ENCODE results near the gene PRSS57. TPM values are rescaled to one million over a fixed set of nuclear protein-coding genes. Genes with fewer than 3 reads are reported as not detected.

PRSS57 gene
- not detected in 2 replicates for total RNA-seq (2014; rRNA removed)
- percentile 7 among the genes with signal in this experiment for Bru-seq, nascent RNA
- BruChase-seq, experiment 1, labeled RNA remaining after a 6-hour chase, result not detected
- BruChase-seq, experiment 2, labeled RNA remaining after a 2-hour chase, result not detected
- long read RNA-seq, result 0 reads

DNA sequence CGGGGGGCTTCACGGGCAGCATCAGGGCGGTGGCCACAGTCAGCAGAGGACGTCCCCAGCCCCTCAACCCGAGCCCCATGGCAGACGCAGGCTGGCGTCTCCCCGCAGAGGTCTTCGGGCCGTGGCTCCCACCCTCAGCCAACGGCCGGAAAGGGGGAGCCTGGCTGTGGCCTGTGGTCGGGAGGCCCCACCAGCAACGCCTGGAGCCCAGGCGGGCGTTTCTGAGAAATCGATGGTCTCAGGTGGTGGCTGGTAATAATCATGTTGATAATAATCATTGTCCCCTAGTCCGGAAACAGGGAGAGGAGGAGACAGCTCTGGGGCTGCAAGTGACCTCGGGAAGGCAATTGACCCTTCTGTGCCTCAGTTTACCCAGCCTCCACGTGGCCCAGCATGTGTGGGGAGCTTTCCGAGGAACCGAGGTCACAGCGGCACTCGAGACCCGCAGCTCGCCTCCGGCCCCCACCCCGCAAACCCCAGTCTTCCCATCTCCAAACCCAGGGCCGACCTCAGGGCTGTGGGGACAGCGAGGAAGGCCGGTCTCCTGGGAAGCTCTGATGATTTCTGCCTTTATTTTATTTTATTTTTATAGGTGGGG is at the start of gene PRSS57:
Gene PRSS57 (minus strand): TSS at position 101 of the 598 bp plus-strand sequence. CDS start 22 bp downstream, at position 79.
- intact Hi-C loops (cut with micrococcal nuclease), result no loop called here
- no peak within 1 kb of the TSS for H3K4me3 ChIP-seq (ENCODE audit: low read length)
- no peaks in the 10 kb centered on the region for H3F3A ChIP-seq (ENCODE audit: low read length, unreplicated experiment)
- H3K79me2 ChIP-seq (ENCODE audit: low read length), result no peaks in the 10 kb centered on the region
- no peak for DNase-seq
- no peaks in the 10 kb centered on the region for H4K20me1 ChIP-seq (ENCODE audit: low read length)
- no peak within 1 kb of the TSS for H3K27ac ChIP-seq (ENCODE audit: low read length)
- no peak within 1 kb of the TSS for H2AFZ ChIP-seq (ENCODE audit: low read length)
- CTCF ChIA-PET, result no interaction called here
- no peak for ATAC-seq
- no peak within 1 kb of the TSS for H3K4me2 ChIP-seq (ENCODE audit: low read length)
- no peak within 1 kb of the TSS for H3K9ac ChIP-seq (ENCODE audit: low read length)
- no peaks in the 10 kb centered on the region for H3K27me3 ChIP-seq (ENCODE audit: low read length)
- POLR2A ChIA-PET (ENCODE audit: unreplicated experiment), result no interaction called here
- no peaks in the 10 kb centered on the region for H3K4me1 ChIP-seq (ENCODE audit: insufficient read depth, low read length)
- H3K9me3 ChIP-seq (ENCODE audit: low read length), result no peaks in the 10 kb centered on the region
- H3K36me3 ChIP-seq (ENCODE audit: low read depth, low read length), result no peaks in the 10 kb centered on the region
- no peaks in the 10 kb centered on the region for H3K9me2 ChIP-seq (replicated peaks; ENCODE audit: low read length)
- BruUV-seq (replicated peaks), result no TSS peak
- TF ChIP-seq, protein P1, sequence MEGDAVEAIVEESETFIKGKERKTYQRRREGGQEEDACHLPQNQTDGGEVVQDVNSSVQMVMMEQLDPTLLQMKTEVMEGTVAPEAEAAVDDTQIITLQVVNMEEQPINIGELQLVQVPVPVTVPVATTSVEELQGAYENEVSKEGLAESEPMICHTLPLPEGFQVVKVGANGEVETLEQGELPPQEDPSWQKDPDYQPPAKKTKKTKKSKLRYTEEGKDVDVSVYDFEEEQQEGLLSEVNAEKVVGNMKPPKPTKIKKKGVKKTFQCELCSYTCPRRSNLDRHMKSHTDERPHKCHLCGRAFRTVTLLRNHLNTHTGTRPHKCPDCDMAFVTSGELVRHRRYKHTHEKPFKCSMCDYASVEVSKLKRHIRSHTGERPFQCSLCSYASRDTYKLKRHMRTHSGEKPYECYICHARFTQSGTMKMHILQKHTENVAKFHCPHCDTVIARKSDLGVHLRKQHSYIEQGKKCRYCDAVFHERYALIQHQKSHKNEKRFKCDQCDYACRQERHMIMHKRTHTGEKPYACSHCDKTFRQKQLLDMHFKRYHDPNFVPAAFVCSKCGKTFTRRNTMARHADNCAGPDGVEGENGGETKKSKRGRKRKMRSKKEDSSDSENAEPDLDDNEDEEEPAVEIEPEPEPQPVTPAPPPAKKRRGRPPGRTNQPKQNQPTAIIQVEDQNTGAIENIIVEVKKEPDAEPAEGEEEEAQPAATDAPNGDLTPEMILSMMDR (conservative IDR thresholded peaks at IDR 0.05; ENCODE audit: low read depth, low read length), result no peak
- no peak for TF ChIP-seq EZH2 (IDR thresholded peaks at IDR 0.05; ENCODE audit: low read length, unreplicated experiment)
- no peak for TF ChIP-seq EZH2phosphoT487 (IDR thresholded peaks at IDR 0.05; ENCODE audit: borderline replicate concordance, low read length)

DNA sequence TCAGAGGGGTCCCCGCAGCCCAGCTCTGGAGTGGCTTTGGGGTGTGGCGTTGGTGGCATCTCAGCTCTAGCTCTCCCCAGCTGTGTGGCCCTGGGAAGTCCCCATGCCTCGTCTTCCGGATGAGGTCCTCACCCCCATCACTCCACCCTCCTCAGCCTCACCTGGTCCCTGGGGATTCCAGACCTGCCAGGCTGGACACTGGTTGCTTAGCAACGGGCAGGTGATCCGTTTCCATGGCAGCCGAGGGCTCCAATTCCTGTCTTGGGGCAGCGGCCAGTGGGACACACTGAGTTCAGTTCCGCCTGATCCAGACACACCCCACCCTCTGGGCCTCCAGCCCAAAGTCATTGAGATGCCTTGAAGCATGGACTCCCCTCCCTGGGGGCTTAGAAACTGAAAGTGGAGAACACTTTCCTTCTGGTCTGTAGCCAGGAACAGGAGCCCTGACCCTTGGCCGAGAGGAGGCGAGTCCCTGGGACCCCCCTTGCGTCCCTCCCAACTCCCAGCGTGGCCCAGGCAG is 48.0 kb upstream of the PRSS57 start:
- intact Hi-C loops (cut with micrococcal nuclease), result no loop called here
- no peak overlapping the region for H3K4me3 ChIP-seq (ENCODE audit: low read length)
- no peaks in the 10 kb centered on the region for H3K9me2 ChIP-seq (replicated peaks; ENCODE audit: low read length)
- H3K4me1 ChIP-seq (ENCODE audit: insufficient read depth, low read length), result no peaks in the 10 kb centered on the region
- no peak overlapping the region for H3K9ac ChIP-seq (ENCODE audit: low read length)
- BruUV-seq (replicated peaks), result no TSS peak
- no peak overlapping the region for H3K27ac ChIP-seq (ENCODE audit: low read length)
- no peak overlapping the region for H2AFZ ChIP-seq (ENCODE audit: low read length)
- no peaks in the 10 kb centered on the region for H3K36me3 ChIP-seq (ENCODE audit: low read depth, low read length)
- no peaks in the 10 kb centered on the region for H3K27me3 ChIP-seq (ENCODE audit: low read length)
- no peaks in the 10 kb centered on the region for H3K79me2 ChIP-seq (ENCODE audit: low read length)
- H3K9me3 ChIP-seq (ENCODE audit: low read length), result no peaks in the 10 kb centered on the region
- no peaks in the 10 kb centered on the region for H3F3A ChIP-seq (ENCODE audit: low read length, unreplicated experiment)
- H4K20me1 ChIP-seq (ENCODE audit: low read length), result no peaks in the 10 kb centered on the region
- TF ChIP-seq EZH2phosphoT487 (IDR thresholded peaks at IDR 0.05; ENCODE audit: borderline replicate concordance, low read length) (no peak), EZH2 (IDR thresholded peaks at IDR 0.05; ENCODE audit: low read length, unreplicated experiment) (no peak)
- TF ChIP-seq, protein P1 (conservative IDR thresholded peaks at IDR 0.05; ENCODE audit: low read depth, low read length), result no peak
- ATAC-seq (no peak), DNase-seq (no peak)
- CTCF ChIA-PET, result no interaction called here
- POLR2A ChIA-PET (ENCODE audit: unreplicated experiment), result no interaction called here
- no peak overlapping the region for H3K4me2 ChIP-seq (ENCODE audit: low read length)

DNA sequence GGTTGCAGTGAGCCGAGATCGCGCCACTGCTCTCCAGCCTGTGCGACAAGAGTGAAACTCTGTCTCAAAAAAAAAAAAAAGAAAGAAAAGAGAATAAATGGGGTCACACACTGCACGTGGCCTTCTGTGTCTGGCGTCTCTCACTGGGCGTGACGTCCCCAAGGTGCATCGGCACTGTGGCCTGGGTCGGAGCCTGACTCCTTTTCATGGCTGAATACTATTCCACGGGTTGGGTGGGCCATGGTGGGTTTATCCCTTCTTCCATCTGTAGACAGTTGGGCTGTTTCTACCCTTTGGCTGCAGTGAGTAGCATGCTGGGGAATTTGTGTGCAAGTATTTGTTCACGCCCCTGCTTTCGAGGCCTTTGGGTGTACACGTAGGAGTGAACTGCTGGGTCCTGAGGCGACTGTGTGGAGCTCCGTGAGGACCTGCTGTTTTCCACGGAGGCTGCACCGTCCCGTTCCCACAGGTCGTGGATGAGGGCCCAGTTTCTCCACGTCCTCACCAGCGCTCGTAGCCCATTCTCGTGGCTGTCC is 47.4 kb upstream of the PRSS57 start:
- CTCF ChIA-PET, result interaction anchor here (0.6 kb wide), 1 partner anchor 65 kb away, joined by 7 read pairs; no protein-coding TSS in a partner anchor

More for the DNA sequence above, 47.4 kb upstream of the PRSS57 start:
- BruUV-seq (replicated peaks), result no TSS peak
- Histone ChIP-seq H3K9me2 (replicated peaks; ENCODE audit: low read length) (no peaks in the 10 kb centered on the region), H4K20me1 (ENCODE audit: low read length) (no peaks in the 10 kb centered on the region), H3K4me1 (ENCODE audit: insufficient read depth, low read length) (no peaks in the 10 kb centered on the region), H3K36me3 (ENCODE audit: low read depth, low read length) (no peaks in the 10 kb centered on the region), H3K9ac (ENCODE audit: low read length) (no peak overlapping the region), H3K4me2 (ENCODE audit: low read length) (no peak overlapping the region), H3K27ac (ENCODE audit: low read length) (no peak overlapping the region), H3K79me2 (ENCODE audit: low read length) (no peaks in the 10 kb centered on the region), H3K27me3 (ENCODE audit: low read length) (no peaks in the 10 kb centered on the region), H3K9me3 (ENCODE audit: low read length) (no peaks in the 10 kb centered on the region), H3F3A (ENCODE audit: low read length, unreplicated experiment) (no peaks in the 10 kb centered on the region), H3K4me3 (ENCODE audit: low read length) (no peak overlapping the region), H2AFZ (ENCODE audit: low read length) (no peak overlapping the region)
- POLR2A ChIA-PET (ENCODE audit: unreplicated experiment), result no interaction called here
- TF ChIP-seq, protein P1 (conservative IDR thresholded peaks at IDR 0.05; ENCODE audit: low read depth, low read length), result no peak
- no peak for TF ChIP-seq EZH2 (IDR thresholded peaks at IDR 0.05; ENCODE audit: low read length, unreplicated experiment)
- TF ChIP-seq EZH2phosphoT487 (IDR thresholded peaks at IDR 0.05; ENCODE audit: borderline replicate concordance, low read length), result no peak
- ATAC-seq, result no peak
- intact Hi-C loops (cut with micrococcal nuclease), result no loop called here
- no peak for DNase-seq

Data from PC-3 (cell line).